Stimulated activated CD8-positive, alpha-beta memory T cell treated with anti-CD3 and anti-CD28 coated beads, Interleukin-12 subunit alpha, Interleukin-12 subunit beta, amount 100 ng/mL, for 24 hours (primary cell): ENCODE data around the gene CCDC6.

Experiments
- DNase-seq: peaks from one replicate; pipeline ENCODE4 v3.0.0-alpha.2; 2020; ENCODE audit errors: extremely low read depth

CCDC6 gene

GRCh38 chr10:59852670-59853069 is 53.7 kb downstream of the CCDC6 start:
- DNase-seq: no peak

GRCh38 chr10:59851864-59852263 is 54.5 kb downstream of the CCDC6 start:
- DNase-seq: no peak

- DNase-seq: no peak
These were observed 58.5 kb downstream of the CCDC6 start for GRCh38 chr10:59847888-59848287.

- no peak for DNase-seq
These were observed 59.0 kb downstream of the CCDC6 start for GRCh38 chr10:59847326-59847725.

GRCh38 chr10:59844436-59844835 is 61.9 kb downstream of the CCDC6 start:
- DNase-seq: no peak

GRCh38 chr10:59843748-59844147 is 62.6 kb downstream of the CCDC6 start:
- DNase-seq: no peak

GRCh38 chr10:59839576-59839975 is 66.8 kb downstream of the CCDC6 start:
- DNase-seq: no peak

GRCh38 chr10:59838085-59838789 is 68.1 kb downstream of the CCDC6 start:
- DNase-seq: no peak

- no peak for DNase-seq
These were observed 72.5 kb downstream of the CCDC6 start for GRCh38 chr10:59833810-59834209.

- no peak for DNase-seq
These were observed 73.8 kb downstream of the CCDC6 start for GRCh38 chr10:59832506-59832905.

GRCh38 chr10:59831658-59832503 is 74.5 kb downstream of the CCDC6 start:
- no peak for DNase-seq

- DNase-seq: no peak
These were observed 75.6 kb downstream of the CCDC6 start for GRCh38 chr10:59830601-59831259.

GRCh38 chr10:59829601-59830000 is 76.8 kb downstream of the CCDC6 start:
- no peak for DNase-seq

- DNase-seq: no peak
These were observed 77.3 kb downstream of the CCDC6 start for GRCh38 chr10:59829024-59829423.

GRCh38 chr10:59825932-59826331 is 80.4 kb downstream of the CCDC6 start:
- DNase-seq: no peak

- no peak for DNase-seq
These were observed 82.6 kb downstream of the CCDC6 start for GRCh38 chr10:59823751-59824150.

GRCh38 chr10:59823111-59823510 is 83.2 kb downstream of the CCDC6 start:
- no peak for DNase-seq

- DNase-seq: no peak
These were observed 85.9 kb downstream of the CCDC6 start for GRCh38 chr10:59820471-59820870.

GRCh38 chr10:59819683-59820082 is 86.7 kb downstream of the CCDC6 start:
- no peak for DNase-seq

GRCh38 chr10:59819265-59819664 is 87.1 kb downstream of the CCDC6 start:
- no peak for DNase-seq

GRCh38 chr10:59817773-59818172 is 88.6 kb downstream of the CCDC6 start:
- DNase-seq: no peak

- no peak for DNase-seq
These were observed 91.5 kb downstream of the CCDC6 start for GRCh38 chr10:59814878-59815277.
